Umbilical cord (tissue), 2 donors: ENCODE results near the gene VWA3B. TPM values are rescaled to one million over a fixed set of nuclear protein-coding genes. Genes with fewer than 3 reads are reported as not detected.
A peak's percentile ranks its signal among the peaks of the same experiment; 100 is the strongest.
"Not testable (repeated sequence)": the region's sequence is repeated elsewhere in the genome, so short reads cannot be mapped to it uniquely, and the experiment has no call there.

Experiments
- DNase-seq: peaks from one replicate; pipeline ENCODE4 v3.0.0-alpha.2; 2015; ENCODE audit warnings: low spot score
- total RNA-seq: library from RNA; depleted of rRNA; stranded (reverse); fragments of >200 nt; gene quantifications from one replicate; pipeline ENCODE4 v1.2.3, GENCODE V29; 2014; ENCODE audit warnings: low replicate concordance; ENCODE audit not compliant: insufficient read depth

Gene VWA3B
- total RNA-seq, 1 donor from 2014 or later, result 6.7 TPM

GRCh38 chr2:98242003-98242402 is 155.0 kb downstream of the VWA3B start:
- DNase-seq, result no peak

GRCh38 chr2:98245491-98245890 is 158.5 kb downstream of the VWA3B start:
- DNase-seq, result no peak

GRCh38 chr2:98247383-98247782 is 160.4 kb downstream of the VWA3B start:
- DNase-seq, result no peak

- DNase-seq, result no peak
Measured at GRCh38 chr2:98252038-98252773, 165.2 kb downstream of the VWA3B start.

GRCh38 chr2:98253461-98254070 is 166.6 kb downstream of the VWA3B start:
- no peak for DNase-seq

GRCh38 chr2:98254504-98255059 is 167.6 kb downstream of the VWA3B start:
- no peak for DNase-seq

GRCh38 chr2:98258906-98259305 is 171.9 kb downstream of the VWA3B start:
- no peak for DNase-seq

- no peak for DNase-seq
Measured at GRCh38 chr2:98263362-98263761, 176.4 kb downstream of the VWA3B start.

GRCh38 chr2:98268225-98268624 is 181.3 kb downstream of the VWA3B start:
- DNase-seq, result not testable (repeated sequence)

- peak; percentile 44 for DNase-seq
Measured at GRCh38 chr2:98269274-98269673, 182.3 kb downstream of the VWA3B start.

- peak; percentile 48 for DNase-seq
Measured at GRCh38 chr2:98269830-98270229, 182.9 kb downstream of the VWA3B start.

GRCh38 chr2:98277162-98277859 is 190.3 kb downstream of the VWA3B start:
- no peak for DNase-seq

GRCh38 chr2:98278074-98278473 is 191.1 kb downstream of the VWA3B start:
- no peak for DNase-seq

GRCh38 chr2:98280376-98281102 is 193.6 kb downstream of the VWA3B start:
- DNase-seq, result peak; percentile 43

GRCh38 chr2:98281607-98282006 is 194.6 kb downstream of the VWA3B start:
- DNase-seq, result no peak

GRCh38 chr2:98282109-98282508 is 195.1 kb downstream of the VWA3B start:
- no peak for DNase-seq

- DNase-seq, result no peak
Measured at GRCh38 chr2:98293030-98293429, 206.1 kb downstream of the VWA3B start.

GRCh38 chr2:98293931-98294687 is 207.1 kb downstream of the VWA3B start:
- DNase-seq, result no peak

GRCh38 chr2:98294711-98295110 is 207.7 kb downstream of the VWA3B start:
- DNase-seq, result no peak

GRCh38 chr2:98295275-98295674 is 208.3 kb downstream of the VWA3B start:
- no peak for DNase-seq
